Stimulated activated CD8-positive, alpha-beta memory T cell treated with anti-CD3 and anti-CD28 coated beads, Interleukin-4, amount 100 ng/mL, for 24 hours (primary cell): ENCODE measurements around the gene ZNRF3.

ENCODE experiments used
- DNase-seq: peaks from one replicate; pipeline ENCODE4 v3.0.0-alpha.2; 2020; ENCODE audit warnings: low read depth

Gene ZNRF3

DNA sequence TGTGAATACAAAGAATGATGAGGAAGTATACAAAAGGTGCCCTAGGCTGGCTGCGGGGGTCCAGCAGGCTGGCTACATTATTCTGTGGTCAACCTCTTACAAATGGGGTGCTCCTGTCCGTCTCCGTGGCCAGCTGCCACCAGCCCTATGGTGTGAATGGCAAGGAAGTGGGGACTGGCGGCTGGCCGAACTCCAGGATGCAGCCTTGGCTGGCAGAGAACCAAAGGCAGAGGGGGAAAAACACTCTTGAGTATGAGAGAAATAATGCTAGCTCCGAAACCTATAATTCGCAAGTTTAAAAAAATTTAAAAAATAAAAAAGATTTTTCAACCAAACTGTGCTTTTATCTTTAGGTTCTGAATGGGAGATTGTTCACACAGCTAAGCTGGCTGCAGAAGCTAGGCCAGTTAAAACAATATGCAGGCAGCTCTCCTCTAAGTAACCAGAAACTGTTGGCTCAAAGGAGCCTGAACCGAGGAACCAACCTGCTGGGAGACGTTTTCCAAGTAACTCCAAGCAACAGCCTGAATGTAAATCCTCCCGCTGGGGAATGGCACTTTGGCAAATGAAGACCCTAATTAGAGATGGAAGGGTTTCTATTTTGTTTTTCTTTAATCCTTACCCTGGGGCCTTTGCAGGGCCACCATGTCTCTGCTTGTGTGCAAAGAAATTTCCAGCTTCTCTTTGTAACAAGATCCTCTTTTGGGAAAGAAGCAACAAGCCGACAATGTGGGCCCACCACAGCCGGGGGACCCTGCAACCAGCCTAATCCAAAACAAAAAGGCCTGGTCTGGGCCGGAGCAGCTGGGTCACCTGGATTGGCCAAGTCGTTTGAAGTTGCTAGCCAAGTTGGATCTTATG, 128.1 kb downstream of the ZNRF3 start:
- DNase-seq, result no peak

DNA sequence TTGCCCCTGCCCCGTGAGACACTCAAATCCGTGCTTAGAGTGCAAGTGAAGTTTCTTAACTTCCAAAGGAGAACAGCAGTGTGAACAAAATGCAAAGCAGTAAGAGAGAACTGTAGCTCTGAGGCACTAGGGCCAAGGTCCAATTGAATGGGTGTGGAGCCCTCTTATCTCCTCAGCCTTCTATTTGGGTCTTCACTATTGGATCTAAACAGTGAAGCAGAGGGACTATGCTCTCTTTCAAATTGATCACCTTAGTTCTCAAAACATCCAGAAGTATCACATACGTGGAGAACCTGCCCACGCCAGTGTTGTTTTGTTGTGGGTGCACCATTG, 128.7 kb downstream of the ZNRF3 start:
- no peak for DNase-seq

- DNase-seq, result no peak
These were observed 129.6 kb downstream of the ZNRF3 start for GRCh38 chr22:29012952-29013351.

DNA sequence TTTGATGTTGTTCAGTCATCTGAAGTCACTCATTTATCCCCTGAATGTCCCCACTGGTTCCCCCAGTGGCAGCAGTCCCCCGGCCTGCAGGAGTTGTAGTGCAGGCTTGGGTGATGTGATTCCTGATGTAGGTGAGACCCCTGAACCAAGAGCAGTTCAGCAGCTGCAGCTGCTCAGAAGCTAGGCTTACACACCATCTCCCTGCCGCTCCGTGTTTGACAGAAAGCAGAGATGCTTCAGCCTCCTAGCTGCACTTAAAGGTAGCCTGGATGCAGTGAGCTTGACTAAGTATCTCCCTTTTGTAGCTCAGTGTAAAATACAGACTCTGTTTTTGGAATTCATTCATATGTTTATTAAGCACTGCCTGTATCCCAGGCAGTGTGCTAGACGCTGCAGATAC, 130.9 kb downstream of the ZNRF3 start:
- DNase-seq, result no peak

GRCh38 chr22:29014773-29015172, 131.4 kb downstream of the ZNRF3 start:
- no peak for DNase-seq

- DNase-seq, result no peak
These were observed 132.9 kb downstream of the ZNRF3 start for GRCh38 chr22:29016067-29016938.

GRCh38 chr22:29018293-29019189, 135.2 kb downstream of the ZNRF3 start:
- no peak for DNase-seq

- no peak for DNase-seq
These were observed 138.9 kb downstream of the ZNRF3 start for GRCh38 chr22:29022101-29022817.

DNA sequence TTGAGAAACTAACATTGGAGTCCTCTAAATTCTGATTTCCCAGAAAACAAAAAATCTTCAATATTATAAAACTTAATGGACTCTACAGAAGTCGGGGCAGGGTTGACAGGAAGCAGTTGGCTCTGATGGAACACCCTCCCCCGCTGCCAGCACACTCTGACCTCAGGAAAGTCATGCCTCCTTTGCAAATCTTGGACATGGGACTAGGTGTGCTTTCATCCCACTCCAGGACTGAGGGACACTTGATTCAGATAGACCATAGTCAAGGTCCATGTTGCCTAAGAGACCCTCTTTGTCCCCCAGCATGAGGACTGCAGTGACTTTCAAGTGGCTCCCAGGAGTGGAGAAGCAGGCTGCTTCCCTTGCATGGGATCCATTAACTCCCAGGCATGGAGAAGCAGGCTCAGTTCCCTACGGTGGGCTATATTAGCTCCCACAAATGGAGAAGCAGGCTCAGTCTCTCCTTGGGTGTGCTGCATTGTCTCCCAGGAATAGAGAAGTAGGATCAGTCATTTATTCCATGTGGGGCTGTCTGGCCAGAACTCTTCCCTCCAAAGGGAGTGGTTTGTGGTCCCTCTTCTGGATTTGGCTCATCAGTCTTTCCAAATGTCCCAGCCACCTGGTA, 139.9 kb downstream of the ZNRF3 start:
- DNase-seq, result no peak

- DNase-seq, result no peak
These were observed 143.2 kb downstream of the ZNRF3 start for GRCh38 chr22:29026579-29026978.

DNA sequence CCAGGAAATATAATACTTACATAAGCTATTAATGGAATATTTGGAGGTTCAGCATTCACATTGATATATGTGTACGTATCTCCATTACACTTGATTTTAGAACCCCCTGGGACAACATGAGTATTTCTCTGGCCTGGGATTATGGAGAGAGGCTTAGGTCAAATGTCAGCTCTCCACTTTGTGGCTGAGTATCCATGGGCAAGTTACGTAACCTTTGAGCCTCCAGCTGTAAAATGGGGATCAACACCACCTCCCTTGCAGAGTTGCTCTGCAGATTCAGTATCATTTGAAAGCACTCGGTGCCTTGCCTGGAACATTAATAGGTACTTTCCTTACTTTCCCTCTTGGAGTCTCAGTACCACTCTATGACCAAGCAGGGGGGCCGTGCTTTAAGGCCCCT, 145.1 kb downstream of the ZNRF3 start:
- no peak for DNase-seq

DNA sequence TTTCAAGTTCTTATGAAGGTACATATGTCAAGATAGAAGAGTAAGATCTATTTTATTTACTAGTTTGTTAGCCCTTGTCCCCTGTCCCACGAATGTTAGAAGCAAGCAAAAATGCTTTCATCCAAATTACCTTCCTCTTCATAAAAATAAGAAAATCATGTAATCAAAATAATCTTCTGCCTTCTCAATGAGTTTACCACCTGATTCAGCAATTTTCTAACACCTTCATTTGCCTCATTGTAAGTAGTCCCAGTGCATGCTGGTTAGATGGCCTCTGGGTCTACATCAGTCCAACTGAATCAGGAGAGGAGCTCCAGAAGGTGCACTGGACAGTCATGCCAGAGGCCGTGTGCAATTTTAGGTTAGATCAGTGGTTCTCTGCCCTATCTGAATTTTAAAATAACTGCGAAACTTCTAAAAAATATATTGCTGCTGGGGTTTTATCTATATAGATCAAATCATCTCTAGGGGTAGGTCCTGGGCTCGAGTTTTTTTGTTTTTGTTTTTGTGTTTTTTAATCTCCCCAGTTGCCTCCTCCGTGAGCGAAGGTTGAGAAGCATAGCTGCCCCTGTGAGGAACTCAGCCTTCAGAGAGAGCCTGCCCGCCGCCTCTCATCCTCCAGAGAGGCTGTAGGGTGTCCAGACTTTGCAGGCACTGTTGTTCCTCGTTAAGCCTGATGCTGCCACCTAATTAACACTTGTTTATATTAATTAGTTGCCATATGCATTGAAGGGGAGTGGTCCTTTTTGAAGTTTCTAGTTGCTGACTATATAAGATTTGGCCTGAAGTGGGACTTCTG, 146.0 kb downstream of the ZNRF3 start:
- DNase-seq, result no peak

- no peak for DNase-seq
These were observed 146.7 kb downstream of the ZNRF3 start for GRCh38 chr22:29030016-29030617.

DNA sequence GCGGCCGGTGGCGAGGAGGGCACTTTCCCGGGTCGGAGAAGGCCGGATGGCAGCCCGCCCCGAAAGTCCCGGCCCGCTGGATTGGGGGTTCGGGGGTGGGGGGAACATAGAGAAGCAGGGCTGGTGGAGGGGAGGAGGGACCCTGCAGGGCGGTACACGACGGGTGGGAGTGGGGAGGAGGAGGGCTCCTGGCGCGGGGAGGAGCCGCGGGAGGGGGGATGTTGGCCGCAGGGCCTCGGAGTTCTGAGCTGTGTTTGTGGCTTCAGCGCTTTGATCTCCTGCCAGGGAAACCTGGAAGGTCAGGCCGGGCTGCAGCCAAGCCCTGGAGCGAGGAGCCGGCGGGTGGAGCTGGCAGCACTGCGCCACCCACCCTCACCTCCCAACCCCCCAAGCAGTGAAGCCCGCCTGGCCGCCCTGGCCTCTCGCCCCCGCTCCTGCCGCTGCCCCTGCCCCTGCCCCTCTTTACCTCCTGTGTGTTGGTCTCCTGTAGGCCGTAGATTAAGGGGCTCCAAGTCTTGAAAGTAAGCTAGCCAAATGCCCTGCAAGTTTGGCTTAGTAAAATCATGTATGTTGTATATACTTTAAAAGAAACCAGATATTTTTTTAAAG, 147.3 kb downstream of the ZNRF3 start:
- no peak for DNase-seq

- DNase-seq, result no peak
These were observed 148.0 kb downstream of the ZNRF3 start for GRCh38 chr22:29031227-29032011.

- no peak for DNase-seq
These were observed 148.7 kb downstream of the ZNRF3 start for GRCh38 chr22:29032014-29032475.

DNA sequence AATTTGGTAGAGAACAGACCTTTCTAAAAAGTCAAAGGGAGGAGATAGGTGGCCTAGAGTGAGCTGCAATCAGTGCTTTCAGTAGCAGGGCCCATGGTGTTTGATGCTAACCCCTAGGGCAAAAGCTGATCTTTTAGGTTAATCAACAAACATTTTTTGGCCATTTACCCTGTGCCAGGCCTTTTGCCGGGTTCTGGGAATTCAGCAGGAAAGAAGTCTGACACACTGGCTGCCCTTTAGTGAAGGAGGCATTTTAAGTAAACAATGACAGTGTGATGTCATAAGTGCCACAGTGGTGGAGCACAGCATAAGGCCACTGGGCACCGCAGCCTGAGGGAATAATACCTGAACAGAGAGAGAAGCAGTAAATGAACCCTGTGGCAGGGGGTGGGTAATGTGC, 149.2 kb downstream of the ZNRF3 start:
- no peak for DNase-seq

DNA sequence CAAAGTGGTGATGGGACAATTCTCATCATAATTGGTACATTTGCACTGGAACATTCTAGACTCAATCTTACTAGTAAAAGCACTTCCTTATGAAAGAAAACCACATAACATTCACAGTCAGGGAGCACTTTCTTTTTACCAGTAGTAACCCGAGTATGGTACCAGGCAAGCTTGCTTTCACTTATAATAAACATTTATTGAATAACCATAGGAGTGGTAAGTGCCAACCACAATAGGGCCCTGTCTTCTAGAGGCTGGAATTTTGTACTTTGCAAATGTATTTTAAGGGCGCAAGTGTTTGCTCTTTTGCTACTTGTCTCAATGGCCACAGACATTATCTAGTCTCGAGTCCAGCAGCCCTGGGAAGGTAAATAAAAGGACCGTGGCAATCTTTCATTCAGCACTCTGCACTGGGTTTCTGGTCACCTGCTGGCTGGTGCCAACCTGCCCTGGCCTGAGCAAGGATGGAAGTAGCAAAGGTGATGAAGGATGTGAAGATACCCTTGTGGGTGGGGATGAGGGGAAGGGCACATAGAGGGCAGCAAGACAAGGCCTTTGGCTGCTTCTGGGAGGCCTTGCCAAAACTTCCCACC, 154.1 kb downstream of the ZNRF3 start:
- no peak for DNase-seq
